ENCODE data around the gene GFRA3. TPM values are rescaled to one million over a fixed set of nuclear protein-coding genes. Genes with fewer than 3 reads are reported as not detected.
"Not testable (repeated sequence)": the region's sequence is repeated elsewhere in the genome, so short reads cannot be mapped to it uniquely, and the experiment has no call there.

GFRA3 gene
- polyA plus RNA-seq, 5 donors, result 2.7 to 5.5 (median 3.2) TPM

- DNase-seq, result not testable (repeated sequence)
Observed at GRCh38 chr5:138247800-138248199, 26.6 kb downstream of the GFRA3 start.

GRCh38 chr5:138246822-138247221, 27.6 kb downstream of the GFRA3 start:
- DNase-seq, result no peak

GRCh38 chr5:138246334-138246733, 28.1 kb downstream of the GFRA3 start:
- DNase-seq, result no peak

- no peak for DNase-seq
Observed at GRCh38 chr5:138245717-138246116, 28.7 kb downstream of the GFRA3 start.

- DNase-seq, result no peak
Observed at GRCh38 chr5:138243794-138244193, 30.6 kb downstream of the GFRA3 start.

- DNase-seq, result peak; percentile 27 to 34
Observed at GRCh38 chr5:138241688-138242571, 32.5 kb downstream of the GFRA3 start.

- no peak for DNase-seq
Observed at GRCh38 chr5:138240650-138241385, 33.6 kb downstream of the GFRA3 start.

- DNase-seq, result no peak
Observed at GRCh38 chr5:138238034-138238433, 36.4 kb downstream of the GFRA3 start.

- no peak for DNase-seq
Observed at GRCh38 chr5:138234651-138235050, 39.8 kb downstream of the GFRA3 start.

GRCh38 chr5:138233280-138233679, 41.1 kb downstream of the GFRA3 start:
- DNase-seq, result no peak

GRCh38 chr5:138230981-138231589, 43.3 kb downstream of the GFRA3 start:
- DNase-seq, result no peak

- no peak for DNase-seq
Observed at GRCh38 chr5:138230261-138230660, 44.2 kb downstream of the GFRA3 start.

GRCh38 chr5:138229387-138229786, 45.0 kb downstream of the GFRA3 start:
- DNase-seq, result no peak

- DNase-seq, result no peak
Observed at GRCh38 chr5:138226910-138227309, 47.5 kb downstream of the GFRA3 start.

GRCh38 chr5:138224712-138225111, 49.7 kb downstream of the GFRA3 start:
- DNase-seq, result no peak

- DNase-seq, result no peak
Observed at GRCh38 chr5:138223532-138223931, 50.9 kb downstream of the GFRA3 start.

GRCh38 chr5:138216799-138217198, 57.6 kb downstream of the GFRA3 start:
- DNase-seq, result no peak

- DNase-seq, result peak; percentile 93 to 96
Observed at GRCh38 chr5:138213161-138214029, 61.0 kb downstream of the GFRA3 start, which contains the start of gene CDC23. CDC23 (minus strand) TSS chr5:138213323; CDS start chr5:138213312, 11 bp downstream.

GRCh38 chr5:138212828-138213160, 61.6 kb downstream of the GFRA3 start:
- no peak for DNase-seq

GRCh38 chr5:138210985-138211384, 63.4 kb downstream of the GFRA3 start:
- DNase-seq, result no peak
